Parathyroid adenoma (tissue), 2 donors: ENCODE data around the gene TMEM255B.

ENCODE experiments used
- H2AFZ ChIP-seq: fragments of 300-600 bp; sonication (generic); one replicate; pipeline ENCODE4 v1.7.0; 2017; ENCODE audit warnings: antibody characterized with exemption, mild to moderate bottlenecking
- H3K27ac ChIP-seq: fragments of 300-600 bp; sonication (generic); one replicate; pipeline ENCODE4 v1.7.0; 2017
- H3K27me3 ChIP-seq: fragments of 300-600 bp; sonication (generic); one replicate; pipeline ENCODE4 v1.7.0; 2017; ENCODE audit warnings: low read length; ENCODE audit not compliant: control insufficient read depth, insufficient read depth
- H3K36me3 ChIP-seq: fragments of 300-600 bp; sonication (generic); one replicate; pipeline ENCODE4 v1.7.0; 2017; ENCODE audit warnings: low read length; ENCODE audit not compliant: control insufficient read depth, insufficient read depth
- H3K4me1 ChIP-seq: fragments of 300-600 bp; sonication (generic); one replicate; pipeline ENCODE4 v1.7.0; 2017; ENCODE audit warnings: control low read depth
- H3K4me2 ChIP-seq: fragments of 300-600 bp; sonication (generic); one replicate; pipeline ENCODE4 v1.7.0; 2017; ENCODE audit warnings: low read length
- H3K4me3 ChIP-seq: fragments of 300-600 bp; sonication (generic); one replicate; pipeline ENCODE4 v1.7.0; 2017; ENCODE audit warnings: low read depth, low read length
- H3K79me2 ChIP-seq: fragments of 300-600 bp; sonication (generic); one replicate; pipeline ENCODE4 v1.7.0; 2017; ENCODE audit warnings: control low read depth
- H3K9ac ChIP-seq: fragments of 300-600 bp; sonication (generic); one replicate; pipeline ENCODE4 v1.7.0; 2017; ENCODE audit warnings: mild to moderate bottlenecking
- H3K9me3 ChIP-seq: fragments of 300-600 bp; sonication (generic); one replicate; pipeline ENCODE4 v1.7.0; 2017; ENCODE audit warnings: low read length; ENCODE audit not compliant: control insufficient read depth
- CTCF ChIP-seq: fragments of 300-600 bp; sonication (generic); IDR thresholded peaks from one replicate; pipeline ENCODE4 v1.7.0; 2017; ENCODE audit warnings: antibody characterized with exemption, mild to moderate bottlenecking
- donor health status: primary hyperparathyroidism.

TMEM255B gene

GRCh38 chr13:113783966-113784644, 25.1 kb downstream of the TMEM255B start:
- H2AFZ ChIP-seq, result no peak overlapping the region
- no peak overlapping the region for H3K4me2 ChIP-seq
- H3K4me3 ChIP-seq, result no peak overlapping the region
- no peaks in the 10 kb centered on the region for H3K36me3 ChIP-seq
- no peak overlapping the region for H3K27ac ChIP-seq
- H3K9me3 ChIP-seq, result no peaks in the 10 kb centered on the region
- no peak for TF ChIP-seq CTCF
- H3K79me2 ChIP-seq, result no peaks in the 10 kb centered on the region
- no peaks in the 10 kb centered on the region for H3K4me1 ChIP-seq
- H3K9ac ChIP-seq, result no peak overlapping the region
- H3K27me3 ChIP-seq, result no peaks in the 10 kb centered on the region

GRCh38 chr13:113784645-113785024, 25.6 kb downstream of the TMEM255B start:
- no peaks in the 10 kb centered on the region for H3K9me3 ChIP-seq
- H3K4me3 ChIP-seq, result no peak overlapping the region
- no peak overlapping the region for H2AFZ ChIP-seq
- no peaks in the 10 kb centered on the region for H3K79me2 ChIP-seq
- H3K9ac ChIP-seq, result no peak overlapping the region
- no peak for TF ChIP-seq CTCF
- no peaks in the 10 kb centered on the region for H3K27me3 ChIP-seq
- H3K4me2 ChIP-seq, result no peak overlapping the region
- H3K27ac ChIP-seq, result no peak overlapping the region
- no peaks in the 10 kb centered on the region for H3K4me1 ChIP-seq
- no peaks in the 10 kb centered on the region for H3K36me3 ChIP-seq

- no peak overlapping the region for H2AFZ ChIP-seq
- H3K79me2 ChIP-seq, result no peaks in the 10 kb centered on the region
- no peaks in the 10 kb centered on the region for H3K9me3 ChIP-seq
- no peaks in the 10 kb centered on the region for H3K36me3 ChIP-seq
- H3K27ac ChIP-seq, result no peak overlapping the region
- TF ChIP-seq CTCF, result no peak
- no peaks in the 10 kb centered on the region for H3K4me1 ChIP-seq
- H3K4me2 ChIP-seq, result no peak overlapping the region
- no peak overlapping the region for H3K9ac ChIP-seq
- no peak overlapping the region for H3K4me3 ChIP-seq
- no peaks in the 10 kb centered on the region for H3K27me3 ChIP-seq
These were observed 26.3 kb downstream of the TMEM255B start for GRCh38 chr13:113785051-113786010.

- Histone ChIP-seq H3K27me3 (no peaks in the 10 kb centered on the region), H3K4me2 (no peak overlapping the region), H3K9ac (no peak overlapping the region)
These were observed 27.3 kb downstream of the TMEM255B start for GRCh38 chr13:113786262-113786841.

More at GRCh38 chr13:113786262-113786841, 27.3 kb downstream of the TMEM255B start:
- Histone ChIP-seq H3K9me3 (no peaks in the 10 kb centered on the region), H2AFZ (no peak overlapping the region), H3K4me1 (no peaks in the 10 kb centered on the region), H3K36me3 (no peaks in the 10 kb centered on the region), H3K4me3 (no peak overlapping the region), H3K79me2 (no peaks in the 10 kb centered on the region), H3K27ac (no peak overlapping the region)
- no peak for TF ChIP-seq CTCF
